HFFc6 (cell line): ENCODE measurements around the gene PTPN14. TPM values are rescaled to one million over a fixed set of nuclear protein-coding genes. Genes with fewer than 3 reads are reported as not detected.

Experiments used
- DNase-seq: peaks from one replicate; pipeline ENCODE4 v3.0.0-alpha.2; 2018
- H3K27ac Mint-ChIP-seq: 2 replicates; pipeline ENCODE4 v1.8.0; 2020; ENCODE audit warnings: mild to moderate bottlenecking, mixed read lengths
- H3K27me3 Mint-ChIP-seq: 2 replicates; pipeline ENCODE4 v1.8.0; 2021; ENCODE audit warnings: mild to moderate bottlenecking, moderate library complexity, mixed read lengths; ENCODE audit not compliant: insufficient read depth
- H3K36me3 Mint-ChIP-seq: 2 replicates; pipeline ENCODE4 v1.8.0; 2021; ENCODE audit warnings: low read depth, mixed read lengths
- H3K4me1 Mint-ChIP-seq: 2 replicates; pipeline ENCODE4 v1.8.0; 2020; ENCODE audit warnings: low read depth, mixed read lengths
- H3K4me3 Mint-ChIP-seq: 2 replicates; pipeline ENCODE4 v1.8.0; 2020; ENCODE audit warnings: mild to moderate bottlenecking, moderate library complexity, mixed read lengths
- H3K9me3 Mint-ChIP-seq: 2 replicates; pipeline ENCODE4 v1.8.0; 2020; ENCODE audit warnings: mild to moderate bottlenecking, mixed read lengths
- total RNA-seq, 6 experiments: library from RNA; stranded (reverse); fragmentation: NEBNext Ultra II Directional; extraction: Animal tissue kit (Norgen Biotek cat#: 25700); gene quantifications; 2 replicates in 1 of 6; 3 replicates in 5 of 6; pipeline ENCODE4 v1.2.3, GENCODE V29; 2021
- TF ChIP-seq, protein P1 (sequence below): fragments of 200-600 bp; sonication (generic); IDR thresholded peaks from 2 replicates; pipeline ENCODE4 v1.5.0; 2021; ENCODE audit warnings: antibody characterized with exemption, mild to moderate bottlenecking

PTPN14 gene
- total RNA-seq, 6 experiments from 2014 or later: 93.6 to 140 (median 106) TPM

DNA sequence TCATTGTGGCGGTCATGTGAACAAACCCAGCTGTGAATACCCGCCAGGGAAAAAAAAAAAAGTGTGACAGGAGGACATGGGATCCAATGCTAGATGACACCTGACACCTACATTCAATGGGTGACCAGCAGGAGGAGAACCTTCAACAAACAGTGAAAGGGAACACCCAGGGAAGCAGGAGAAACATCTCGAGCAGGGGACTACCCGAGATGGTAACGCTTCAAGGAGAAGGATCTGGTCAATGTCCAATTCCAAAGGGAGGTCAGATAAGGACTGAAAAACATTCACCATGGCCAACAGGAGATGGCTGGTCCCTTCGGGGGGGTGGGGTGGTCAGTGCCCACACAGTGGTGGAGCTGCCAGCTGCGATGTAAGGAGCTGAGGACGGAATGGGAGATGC is 46.3 kb downstream of the PTPN14 start:
- H3K9me3 Mint-ChIP-seq: peaks cover 3% of the 10 kb centered on the region
- H3K27ac Mint-ChIP-seq: no peak overlapping the region; the same call in 1 of the 2 replicates
- no peak overlapping the region; the same call in 1 of the 2 replicates for H3K4me3 Mint-ChIP-seq
- H3K36me3 Mint-ChIP-seq: peaks cover 34% of the 10 kb centered on the region
- no peak for DNase-seq
- H3K27me3 Mint-ChIP-seq: no peaks in the 10 kb centered on the region; the same call in 1 of the 2 replicates
- H3K4me1 Mint-ChIP-seq: peaks cover 69% of the 10 kb centered on the region
- TF ChIP-seq, protein P1, sequence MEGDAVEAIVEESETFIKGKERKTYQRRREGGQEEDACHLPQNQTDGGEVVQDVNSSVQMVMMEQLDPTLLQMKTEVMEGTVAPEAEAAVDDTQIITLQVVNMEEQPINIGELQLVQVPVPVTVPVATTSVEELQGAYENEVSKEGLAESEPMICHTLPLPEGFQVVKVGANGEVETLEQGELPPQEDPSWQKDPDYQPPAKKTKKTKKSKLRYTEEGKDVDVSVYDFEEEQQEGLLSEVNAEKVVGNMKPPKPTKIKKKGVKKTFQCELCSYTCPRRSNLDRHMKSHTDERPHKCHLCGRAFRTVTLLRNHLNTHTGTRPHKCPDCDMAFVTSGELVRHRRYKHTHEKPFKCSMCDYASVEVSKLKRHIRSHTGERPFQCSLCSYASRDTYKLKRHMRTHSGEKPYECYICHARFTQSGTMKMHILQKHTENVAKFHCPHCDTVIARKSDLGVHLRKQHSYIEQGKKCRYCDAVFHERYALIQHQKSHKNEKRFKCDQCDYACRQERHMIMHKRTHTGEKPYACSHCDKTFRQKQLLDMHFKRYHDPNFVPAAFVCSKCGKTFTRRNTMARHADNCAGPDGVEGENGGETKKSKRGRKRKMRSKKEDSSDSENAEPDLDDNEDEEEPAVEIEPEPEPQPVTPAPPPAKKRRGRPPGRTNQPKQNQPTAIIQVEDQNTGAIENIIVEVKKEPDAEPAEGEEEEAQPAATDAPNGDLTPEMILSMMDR: no peak

DNA sequence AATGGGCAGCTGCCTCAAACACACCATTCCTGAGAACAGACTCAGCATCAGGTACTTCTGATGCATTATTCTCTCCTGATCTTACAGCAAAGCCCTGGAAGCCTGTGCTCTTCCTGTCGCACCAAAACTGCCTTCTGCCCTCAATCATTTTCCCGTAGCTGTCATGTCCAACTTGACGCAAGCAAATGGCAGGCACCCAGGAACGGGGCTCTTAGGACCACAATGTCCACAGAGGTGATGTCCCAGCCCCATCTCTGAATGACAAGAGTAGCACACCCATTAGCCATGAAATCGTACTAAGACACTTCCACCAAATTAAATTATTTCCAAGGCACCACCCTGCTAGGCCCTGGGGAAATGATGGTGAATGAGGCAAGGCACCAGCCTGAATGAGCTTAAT is 47.1 kb downstream of the PTPN14 start:
- Mint-ChIP-seq H3K4me3 (no peak overlapping the region), H3K4me1 (peaks cover 77% of the 10 kb centered on the region), H3K9me3 (no peaks in the 10 kb centered on the region), H3K27me3 (no peaks in the 10 kb centered on the region; the same call in 1 of the 2 replicates), H3K36me3 (peaks cover 29% of the 10 kb centered on the region), H3K27ac (no peak overlapping the region)
- DNase-seq: no peak
- TF ChIP-seq, protein P1: no peak

DNA sequence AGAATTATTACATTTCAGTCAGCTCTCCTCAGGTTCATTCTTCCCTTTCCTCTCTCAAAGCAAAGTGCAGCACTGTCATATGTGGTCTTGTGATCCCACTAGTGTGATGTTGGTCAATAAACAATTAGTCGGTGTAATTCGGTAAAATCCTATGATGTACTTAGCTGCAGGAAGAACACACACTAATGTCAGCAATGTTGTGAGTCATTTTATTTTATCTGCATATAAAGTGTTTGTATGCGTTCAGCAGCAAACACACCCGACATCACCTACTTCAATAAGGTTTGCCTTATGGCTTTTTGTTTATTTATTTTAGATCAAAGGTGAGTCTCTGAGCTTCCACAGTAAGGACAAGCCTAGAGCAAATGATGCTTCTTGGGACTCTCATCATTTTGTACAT is 47.8 kb downstream of the PTPN14 start:
- no peak overlapping the region for H3K4me3 Mint-ChIP-seq
- H3K27ac Mint-ChIP-seq: peak overlapping the region; percentile 10; the same call in 1 of the 2 replicates
- peaks cover 81% of the 10 kb centered on the region for H3K4me1 Mint-ChIP-seq
- no peaks in the 10 kb centered on the region; the same call in 1 of the 2 replicates for H3K27me3 Mint-ChIP-seq
- H3K36me3 Mint-ChIP-seq: peaks cover 29% of the 10 kb centered on the region
- no peaks in the 10 kb centered on the region for H3K9me3 Mint-ChIP-seq
- DNase-seq: no peak
- TF ChIP-seq, protein P1: no peak

DNA sequence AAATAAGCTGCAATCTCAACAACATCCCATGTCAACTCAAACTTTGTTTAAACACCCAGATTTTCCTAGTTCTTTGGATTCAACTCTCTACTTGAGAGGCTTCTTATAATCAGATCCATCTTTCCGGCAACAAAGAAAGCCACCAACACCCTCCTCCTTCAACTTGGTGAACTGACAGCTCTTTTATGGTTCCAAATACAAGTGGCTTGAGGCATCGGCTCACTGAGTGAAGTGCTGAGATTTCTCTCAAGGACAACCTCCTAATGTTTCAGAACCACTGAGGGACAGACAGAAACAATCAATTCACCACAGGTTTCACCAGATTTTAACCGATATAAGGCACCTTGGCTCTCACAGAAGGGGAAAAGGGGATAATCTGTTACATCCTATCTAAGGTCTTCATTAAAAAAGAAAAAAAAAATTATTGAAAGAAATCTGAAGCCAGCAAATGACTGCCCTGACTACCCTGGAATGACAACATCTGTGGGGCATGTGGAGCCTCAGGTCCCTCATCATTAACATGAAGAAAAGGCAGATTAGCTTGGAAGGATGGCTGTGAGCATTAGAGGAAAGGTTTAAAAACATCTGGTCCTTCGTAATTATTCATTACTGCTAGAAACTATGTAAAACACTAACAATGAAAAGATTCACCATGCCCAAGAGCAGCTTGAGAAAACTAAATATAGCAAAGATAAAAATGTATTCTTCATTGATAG is 50.9 kb downstream of the PTPN14 start:
- Mint-ChIP-seq H3K27ac (peak overlapping the region; percentile 54), H3K9me3 (no peaks in the 10 kb centered on the region), H3K36me3 (peaks cover 20% of the 10 kb centered on the region), H3K4me3 (peak overlapping the region; percentile 7; the same call in 1 of the 2 replicates), H3K27me3 (peaks cover 1% of the 10 kb centered on the region), H3K4me1 (peaks cover 78% of the 10 kb centered on the region)
- TF ChIP-seq, protein P1: no peak
- no peak for DNase-seq

DNA sequence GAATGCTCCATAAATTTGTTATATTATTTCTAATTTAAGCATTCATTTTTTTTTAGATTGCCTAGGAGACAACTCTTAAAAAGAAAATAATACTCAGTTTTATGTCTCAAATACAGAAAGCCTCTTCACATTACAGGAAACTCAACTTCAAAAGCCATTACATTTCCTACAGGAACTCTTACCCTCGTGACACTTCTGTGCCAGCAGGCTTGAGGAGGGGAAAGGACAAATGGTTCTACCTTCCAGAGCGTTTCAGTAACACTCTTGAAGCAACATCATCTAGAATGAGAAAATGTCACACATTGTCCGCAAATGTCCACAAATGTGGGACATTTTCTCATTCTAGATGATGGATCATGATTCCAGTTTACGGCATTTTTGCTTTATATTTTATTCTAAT is 51.7 kb downstream of the PTPN14 start:
- Mint-ChIP-seq H3K9me3 (no peaks in the 10 kb centered on the region), H3K27ac (no peak overlapping the region), H3K4me3 (no peak overlapping the region), H3K27me3 (peaks cover 1% of the 10 kb centered on the region), H3K4me1 (peaks cover 78% of the 10 kb centered on the region), H3K36me3 (peaks cover 16% of the 10 kb centered on the region)
- TF ChIP-seq, protein P1: no peak
- DNase-seq: no peak
